Testis (tissue), 3 donors: Measurements from ENCODE around the gene SLC44A1. TPM values are rescaled to one million over a fixed set of nuclear protein-coding genes. Genes with fewer than 3 reads are reported as not detected.

ENCODE experiments used
- DNase-seq: peaks from one replicate; pipeline ENCODE4 v3.0.0-alpha.2; 2019
- H3K27ac ChIP-seq, 2 donors: fragments of 200-600 bp; sonication (generic); one replicate each; pipeline ENCODE4 v1.5.1; 2019
- H3K27me3 ChIP-seq: fragments of 200-600 bp; sonication (generic); one replicate; pipeline ENCODE4 v1.5.1; 2019
- H3K36me3 ChIP-seq: fragments of 200-600 bp; sonication (generic); one replicate; pipeline ENCODE4 v1.5.1; 2017; ENCODE audit warnings: low read depth; ENCODE audit errors: missing control alignments
- H3K4me1 ChIP-seq: fragments of 200-600 bp; sonication (generic); one replicate; pipeline ENCODE4 v1.5.1; 2019
- H3K4me3 ChIP-seq, 2 donors: fragments of 200-600 bp; sonication (generic); one replicate each; pipeline ENCODE4 v1.5.1; 2017 to 2019
- H3K9me3 ChIP-seq: fragments of 200-600 bp; sonication (generic); one replicate; pipeline ENCODE4 v1.5.1; 2017
- CTCF ChIP-seq, 3 experiments: fragments of 450-650 bp in 2 of 3; fragments of 200-600 bp in 1 of 3; sonication (generic) in 1 of 3; IDR thresholded peaks; one replicate each; pipeline ENCODE4 v1.5.1; 2016 to 2019; ENCODE audit warnings: antibody characterized with exemption in 3 of 3, mild to moderate bottlenecking in 2 of 3, moderate library complexity in 1 of 3
- POLR2A ChIP-seq: fragments of 450-650 bp; IDR thresholded peaks from one replicate; pipeline ENCODE4 v1.6.1; 2017; ENCODE audit warnings: antibody characterized with exemption, mild to moderate bottlenecking, moderate library complexity
- WGBS, 2 donors: methylation state at CpG; one replicate each; pipeline ENCODE4 v1.1.5; 2018; 5-methylcytosine and 5-hydroxymethylcytosine counted together
- intact Hi-C: fragments of 100-400 bp; cut with DNase I; formaldehyde crosslinking; loops from one replicate; pipeline ENCODE4 v1.15.1; 2023; ENCODE audit warnings: low total_unique reads
- polyA plus RNA-seq: library from polyadenylated mRNA; stranded (reverse); fragments of 350-450 nt; fragmentation: Illumina TruSeq; extraction: RNeasy Lipid Tissue Mini Kit (QIAGEN cat#74804); gene quantifications from one replicate; pipeline ENCODE4 v1.2.3, GENCODE V29; 2014; ENCODE audit warnings: low read depth, low replicate concordance; ENCODE audit not compliant: insufficient read depth
- total RNA-seq, 2 donors: library from RNA; depleted of rRNA; stranded (reverse); fragments of >200 nt; gene quantifications; one replicate each; pipeline ENCODE4 v1.2.3, GENCODE V29; 2016

Gene SLC44A1
- total and polyA plus RNA-seq, 3 donors from 2014 or later = 8.9 to 16.7 (median 11.1) TPM

- H3K27ac ChIP-seq = no peak overlapping the region
- H3K27me3 ChIP-seq = no peaks in the 10 kb centered on the region
- WGBS, 2 donors = 93% methylated on average over 9 of the region's 9 CpGs
- no peaks in the 10 kb centered on the region for H3K9me3 ChIP-seq
- no peak for TF ChIP-seq CTCF (IDR thresholded peaks at IDR 0.05)
- TF ChIP-seq POLR2A = no peak
- H3K36me3 ChIP-seq = no peaks in the 10 kb centered on the region
- H3K4me1 ChIP-seq = no peaks in the 10 kb centered on the region
- DNase-seq = no peak
- intact Hi-C loops = no loop called here
- no peak overlapping the region for H3K4me3 ChIP-seq
Observed at GRCh38 chr9:105431424-105432246, 187.2 kb downstream of the SLC44A1 start.

- H3K27me3 ChIP-seq = no peaks in the 10 kb centered on the region
- H3K4me3 ChIP-seq = no peak overlapping the region
- H3K27ac ChIP-seq = no peak overlapping the region
- TF ChIP-seq POLR2A = no peak
- no peak for TF ChIP-seq CTCF (IDR thresholded peaks at IDR 0.05)
- intact Hi-C loops = no loop called here
- H3K4me1 ChIP-seq = no peaks in the 10 kb centered on the region
- DNase-seq = no peak
- no peaks in the 10 kb centered on the region for H3K36me3 ChIP-seq
- H3K9me3 ChIP-seq = no peaks in the 10 kb centered on the region
- 89 to 90% methylated on average over 2 of the region's 2 CpGs for WGBS, 2 donors
Observed at GRCh38 chr9:105432247-105432842, 187.9 kb downstream of the SLC44A1 start.

- no peaks in the 10 kb centered on the region for H3K27me3 ChIP-seq
- no peak overlapping the region for H3K4me3 ChIP-seq
- intact Hi-C loops = no loop called here
- no peaks in the 10 kb centered on the region for H3K36me3 ChIP-seq
- H3K9me3 ChIP-seq = no peaks in the 10 kb centered on the region
- H3K4me1 ChIP-seq = no peaks in the 10 kb centered on the region
- DNase-seq = no peak
- 65 to 68% methylated on average over 3 of the region's 3 CpGs for WGBS, 2 donors
- no peak overlapping the region for H3K27ac ChIP-seq
- no peak for TF ChIP-seq POLR2A
- no peak for TF ChIP-seq CTCF (IDR thresholded peaks at IDR 0.05)
Observed at GRCh38 chr9:105435453-105435852, 191.0 kb downstream of the SLC44A1 start.

GRCh38 chr9:105436783-105437182 is 192.3 kb downstream of the SLC44A1 start:
- WGBS, 2 donors = 77 to 82% methylated on average over 4 of the region's 4 CpGs
- intact Hi-C loops = no loop called here

More at GRCh38 chr9:105436783-105437182, 192.3 kb downstream of the SLC44A1 start:
- TF ChIP-seq CTCF (IDR thresholded peaks at IDR 0.05) = no peak
- no peak for TF ChIP-seq POLR2A
- H3K4me1 ChIP-seq = no peaks in the 10 kb centered on the region
- no peaks in the 10 kb centered on the region for H3K9me3 ChIP-seq
- H3K27ac ChIP-seq = no peak overlapping the region
- no peaks in the 10 kb centered on the region for H3K36me3 ChIP-seq
- H3K4me3 ChIP-seq = no peak overlapping the region
- DNase-seq = no peak
- H3K27me3 ChIP-seq = no peaks in the 10 kb centered on the region
